Activated naive CD4-positive, alpha-beta T cell treated with anti-CD3 and anti-CD28 coated beads, Interleukin-2, amount 50 U/mL, for 24 hours (primary cell): ENCODE results near the gene ANKRD6.
"Not testable (repeated sequence)": the region's sequence is repeated elsewhere in the genome, so short reads cannot be mapped to it uniquely, and the experiment has no call there.

ENCODE experiments used
- H3K27ac Mint-ChIP-seq: one replicate; pipeline ENCODE4 v1.8.0; 2021; ENCODE audit warnings: mild to moderate bottlenecking, mixed read lengths
- H3K27me3 Mint-ChIP-seq: one replicate; pipeline ENCODE4 v1.8.0; 2021; ENCODE audit warnings: mixed read lengths
- H3K36me3 Mint-ChIP-seq: one replicate; pipeline ENCODE4 v1.8.0; 2021; ENCODE audit warnings: mixed read lengths
- H3K4me1 Mint-ChIP-seq: one replicate; pipeline ENCODE4 v1.8.0; 2021; ENCODE audit warnings: mixed read lengths
- H3K4me3 Mint-ChIP-seq: one replicate; pipeline ENCODE4 v1.8.0; 2021; ENCODE audit warnings: mild to moderate bottlenecking, mixed read lengths
- H3K9me3 Mint-ChIP-seq: one replicate; pipeline ENCODE4 v1.8.0; 2021; ENCODE audit warnings: mixed read lengths

ANKRD6 gene

DNA sequence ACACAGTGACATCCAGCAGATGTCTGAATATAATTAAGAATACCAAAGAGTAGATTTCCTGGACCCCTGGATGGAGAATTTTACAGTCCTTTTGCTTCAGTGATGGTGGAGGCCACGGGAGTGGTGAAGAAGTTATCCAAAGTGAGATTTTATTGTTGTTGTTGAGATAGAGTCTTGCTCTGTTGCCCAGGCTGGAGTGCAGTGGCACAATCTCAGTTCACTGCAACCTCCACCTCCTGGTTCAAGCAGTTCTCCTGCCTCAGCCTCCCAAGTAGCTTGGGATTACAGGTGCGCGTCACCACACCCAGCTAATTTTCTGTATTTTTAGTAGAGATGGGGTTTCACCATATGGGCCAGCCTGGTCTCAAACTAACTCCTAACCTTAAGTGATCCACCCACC is 208.6 kb downstream of the ANKRD6 start:
- not testable (repeated sequence) for H3K4me3 Mint-ChIP-seq, H3K27ac Mint-ChIP-seq, H3K27me3 Mint-ChIP-seq, H3K9me3 Mint-ChIP-seq
- Mint-ChIP-seq H3K4me1 (peaks cover 27% of the 10 kb centered on the region), H3K36me3 (peaks cover 19% of the 10 kb centered on the region)

DNA sequence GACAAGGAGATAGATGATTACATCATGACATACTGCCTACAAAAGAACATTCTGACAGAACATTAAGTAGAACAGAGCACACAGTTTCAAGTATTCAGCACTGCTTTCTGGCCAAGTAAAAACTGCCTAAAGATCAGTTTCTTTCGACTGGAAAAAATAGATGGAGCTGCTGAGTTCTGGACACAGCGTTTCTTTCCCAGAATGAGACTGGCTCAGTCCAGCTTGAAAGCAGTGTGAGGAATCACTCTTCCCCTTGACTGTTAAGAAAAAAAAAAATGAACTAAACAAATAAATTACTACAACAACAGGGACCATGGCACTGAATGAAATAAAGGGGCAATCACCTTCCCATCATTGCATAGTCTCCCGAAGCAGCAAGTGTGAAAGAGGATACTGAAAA is 210.0 kb downstream of the ANKRD6 start:
- Mint-ChIP-seq H3K36me3 (peaks cover 22% of the 10 kb centered on the region), H3K9me3 (no peaks in the 10 kb centered on the region), H3K27me3 (no peaks in the 10 kb centered on the region), H3K27ac (no peak overlapping the region), H3K4me1 (peaks cover 18% of the 10 kb centered on the region), H3K4me3 (no peak overlapping the region)

DNA sequence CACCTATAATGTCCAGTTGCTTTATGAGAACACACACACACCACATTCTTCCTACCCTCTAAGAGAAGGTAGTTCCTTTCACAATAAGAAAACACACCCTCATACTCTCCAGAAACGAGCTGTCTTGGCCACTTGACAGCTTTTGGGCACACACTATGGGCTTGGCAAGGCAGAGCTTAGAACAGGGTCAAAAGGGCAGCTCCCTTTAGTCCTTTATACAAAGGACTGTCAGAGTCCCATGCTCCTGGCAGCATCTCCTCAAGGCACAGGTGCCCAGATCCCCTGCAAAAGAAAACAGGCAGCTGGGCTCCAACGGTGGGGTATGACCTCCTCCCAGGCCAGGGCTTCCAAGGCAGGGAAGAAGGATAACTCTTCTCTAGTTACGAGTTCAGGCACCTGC is 210.5 kb downstream of the ANKRD6 start:
- Mint-ChIP-seq H3K9me3 (no peaks in the 10 kb centered on the region), H3K36me3 (peaks cover 21% of the 10 kb centered on the region), H3K4me1 (peaks cover 14% of the 10 kb centered on the region), H3K27ac (no peak overlapping the region), H3K27me3 (no peaks in the 10 kb centered on the region), H3K4me3 (no peak overlapping the region)

DNA sequence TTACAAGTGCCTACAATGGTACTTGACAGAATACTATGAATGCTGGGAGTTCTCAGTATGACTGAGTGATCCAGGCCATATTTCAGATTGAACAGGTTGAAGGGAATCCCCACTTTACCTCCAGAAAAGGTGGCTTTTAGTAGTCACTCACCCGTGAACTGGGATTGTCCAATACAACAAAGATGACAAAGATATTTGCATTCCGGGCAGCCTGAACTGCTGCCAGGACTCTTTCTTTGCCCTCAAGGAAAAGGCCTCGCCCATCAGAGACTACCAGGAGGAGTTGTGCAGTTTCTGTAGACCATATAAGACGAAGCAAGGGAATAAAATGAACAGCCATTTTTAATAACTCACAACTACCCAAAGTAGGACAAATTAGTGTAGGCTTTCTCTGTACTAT is 211.9 kb downstream of the ANKRD6 start:
- Mint-ChIP-seq H3K4me1 (no peaks in the 10 kb centered on the region), H3K27me3 (no peaks in the 10 kb centered on the region), H3K36me3 (peaks cover 21% of the 10 kb centered on the region), H3K4me3 (no peak overlapping the region), H3K9me3 (no peaks in the 10 kb centered on the region), H3K27ac (no peak overlapping the region)

DNA sequence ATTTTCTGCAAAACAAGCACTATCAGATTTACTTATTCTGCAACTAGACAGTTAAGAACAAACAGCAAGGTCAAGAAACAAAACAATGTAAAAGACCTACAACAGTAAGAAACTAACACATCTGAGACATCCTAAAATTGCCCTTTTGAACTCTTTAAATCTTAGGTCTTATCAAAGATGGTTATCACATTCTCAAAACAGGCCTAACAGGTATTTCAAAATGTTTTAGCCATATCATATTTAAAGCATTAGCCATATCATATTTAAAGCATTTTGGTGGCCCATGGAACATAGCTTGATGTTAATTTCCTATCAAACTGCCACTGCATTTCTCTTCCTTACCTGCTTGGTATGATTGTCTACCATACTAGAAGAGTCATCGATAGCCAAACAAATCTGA is 216.7 kb downstream of the ANKRD6 start:
- Mint-ChIP-seq H3K4me1 (no peaks in the 10 kb centered on the region), H3K27ac (no peak overlapping the region), H3K4me3 (no peak overlapping the region), H3K27me3 (no peaks in the 10 kb centered on the region), H3K9me3 (no peaks in the 10 kb centered on the region), H3K36me3 (peaks cover 25% of the 10 kb centered on the region)

DNA sequence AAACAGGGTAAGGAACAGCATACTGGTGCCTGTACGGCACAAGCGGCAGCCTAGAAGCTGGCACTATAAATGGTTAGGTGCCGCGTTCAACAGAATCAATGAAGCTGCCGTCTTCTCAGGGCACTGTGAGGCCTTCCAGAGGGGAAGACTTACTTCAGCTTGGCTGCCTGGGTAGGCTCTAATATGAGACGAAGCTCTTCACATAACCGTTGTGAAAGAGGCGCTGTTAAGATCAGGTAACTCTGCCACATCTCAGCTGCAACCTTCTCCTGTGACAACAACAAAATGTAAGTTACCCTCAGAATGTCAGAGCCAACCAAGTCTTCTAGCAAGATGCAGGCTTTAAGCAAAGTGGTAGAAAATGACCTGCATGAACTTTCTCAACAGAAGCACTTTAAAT is 217.6 kb downstream of the ANKRD6 start:
- H3K4me1 Mint-ChIP-seq = no peaks in the 10 kb centered on the region
- no peaks in the 10 kb centered on the region for H3K27me3 Mint-ChIP-seq
- H3K27ac Mint-ChIP-seq = no peak overlapping the region
- no peaks in the 10 kb centered on the region for H3K9me3 Mint-ChIP-seq
- H3K4me3 Mint-ChIP-seq = no peak overlapping the region
- H3K36me3 Mint-ChIP-seq = peaks cover 23% of the 10 kb centered on the region

DNA sequence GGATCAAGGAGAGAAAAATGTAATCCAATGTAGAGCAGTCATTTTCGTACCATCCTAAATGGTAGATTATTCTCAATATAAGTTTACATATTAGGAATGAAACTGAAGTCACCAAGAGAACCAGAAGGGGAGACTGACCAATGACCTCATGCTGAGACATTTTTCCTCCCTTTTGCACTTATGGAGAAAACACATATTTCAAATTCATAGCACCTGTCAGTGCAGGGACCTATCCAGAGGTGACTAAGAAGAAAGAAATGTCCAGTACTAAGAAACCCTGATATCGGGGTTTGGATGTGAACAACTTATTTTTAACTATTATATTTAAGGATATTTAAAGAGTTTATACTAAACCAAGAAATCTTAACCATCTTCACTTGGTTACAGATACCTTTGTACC is 222.2 kb downstream of the ANKRD6 start:
- Mint-ChIP-seq H3K36me3 (peaks cover 14% of the 10 kb centered on the region), H3K4me1 (no peaks in the 10 kb centered on the region), H3K9me3 (no peaks in the 10 kb centered on the region), H3K27me3 (no peaks in the 10 kb centered on the region), H3K4me3 (no peak overlapping the region), H3K27ac (no peak overlapping the region)

DNA sequence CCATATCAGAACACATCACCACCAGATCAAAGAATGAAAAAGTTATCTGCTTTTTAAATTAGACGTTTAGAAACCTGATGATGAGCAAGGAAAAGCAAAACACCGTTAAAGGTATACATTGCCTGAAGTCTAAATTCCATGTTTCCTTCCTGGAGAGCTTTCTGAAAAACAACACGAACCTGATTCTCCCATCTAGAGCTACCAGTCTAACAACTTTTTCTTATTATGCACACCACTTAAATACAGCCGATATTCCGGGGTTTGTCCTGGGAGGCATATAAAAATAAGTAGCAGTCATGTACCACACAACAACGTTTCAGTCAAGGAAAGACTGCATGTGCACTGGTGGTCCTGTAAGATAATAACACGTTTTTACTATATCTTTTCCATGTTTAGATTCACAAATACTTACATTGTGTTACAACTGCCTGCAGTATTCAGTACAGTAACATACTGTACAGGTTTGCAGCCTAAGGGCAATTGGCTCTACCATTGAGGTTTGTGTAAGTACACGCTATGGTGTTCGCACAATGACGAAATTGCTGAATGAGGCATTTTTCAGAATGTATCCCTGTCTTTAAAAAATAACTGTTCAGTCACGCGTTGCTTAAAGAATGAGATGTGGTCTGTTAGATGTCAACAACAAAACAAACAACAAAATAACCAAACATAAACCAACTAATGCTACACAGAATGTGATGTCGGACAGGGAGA is 224.7 kb downstream of the ANKRD6 start:
- H3K27ac Mint-ChIP-seq = no peak overlapping the region
- peaks cover 16% of the 10 kb centered on the region for H3K36me3 Mint-ChIP-seq

DNA sequence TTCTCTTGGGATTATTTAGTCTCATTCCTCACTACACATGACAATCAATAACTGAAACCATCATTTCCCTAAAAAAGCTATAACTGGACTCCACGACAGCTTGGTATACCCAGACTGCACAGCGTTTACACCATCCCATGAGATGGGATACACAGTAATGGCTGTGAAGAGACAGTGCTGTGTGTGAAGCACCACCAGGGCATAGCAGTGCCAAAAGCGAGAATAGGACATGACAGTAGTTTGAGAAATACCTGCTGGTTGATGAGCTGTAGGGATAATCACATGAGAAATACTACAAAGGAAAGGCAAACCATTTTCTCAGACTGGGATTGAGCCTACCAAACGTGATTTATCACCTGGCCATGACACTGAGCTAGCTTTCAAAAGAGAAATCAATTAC is 228.0 kb downstream of the ANKRD6 start:
- Mint-ChIP-seq H3K27me3 (no peaks in the 10 kb centered on the region), H3K36me3 (peaks cover 20% of the 10 kb centered on the region), H3K4me3 (no peak overlapping the region), H3K4me1 (no peaks in the 10 kb centered on the region), H3K9me3 (no peaks in the 10 kb centered on the region), H3K27ac (no peak overlapping the region)

More for the DNA sequence above, 224.7 kb downstream of the ANKRD6 start:
- Mint-ChIP-seq H3K27me3 (no peaks in the 10 kb centered on the region), H3K9me3 (no peaks in the 10 kb centered on the region), H3K4me3 (no peak overlapping the region), H3K4me1 (no peaks in the 10 kb centered on the region)

DNA sequence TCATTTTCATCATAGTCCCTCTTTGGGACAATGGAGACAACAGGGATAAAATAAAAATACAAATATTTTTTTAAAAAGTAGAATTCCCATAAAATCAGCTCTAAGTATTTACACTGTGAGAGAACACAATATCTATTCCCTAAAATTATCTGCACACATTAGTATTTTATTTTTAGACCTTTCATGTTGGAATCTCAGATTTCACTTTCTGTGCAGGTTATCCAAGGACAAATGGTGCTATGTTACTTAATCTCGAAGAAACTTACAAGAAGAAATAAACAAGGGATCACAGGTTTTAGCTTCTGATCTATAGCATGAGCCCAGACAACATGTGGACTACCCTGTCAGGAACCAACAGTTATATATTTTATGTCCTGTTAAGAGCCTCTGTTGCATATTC is 228.6 kb downstream of the ANKRD6 start:
- H3K36me3 Mint-ChIP-seq = peaks cover 20% of the 10 kb centered on the region

DNA sequence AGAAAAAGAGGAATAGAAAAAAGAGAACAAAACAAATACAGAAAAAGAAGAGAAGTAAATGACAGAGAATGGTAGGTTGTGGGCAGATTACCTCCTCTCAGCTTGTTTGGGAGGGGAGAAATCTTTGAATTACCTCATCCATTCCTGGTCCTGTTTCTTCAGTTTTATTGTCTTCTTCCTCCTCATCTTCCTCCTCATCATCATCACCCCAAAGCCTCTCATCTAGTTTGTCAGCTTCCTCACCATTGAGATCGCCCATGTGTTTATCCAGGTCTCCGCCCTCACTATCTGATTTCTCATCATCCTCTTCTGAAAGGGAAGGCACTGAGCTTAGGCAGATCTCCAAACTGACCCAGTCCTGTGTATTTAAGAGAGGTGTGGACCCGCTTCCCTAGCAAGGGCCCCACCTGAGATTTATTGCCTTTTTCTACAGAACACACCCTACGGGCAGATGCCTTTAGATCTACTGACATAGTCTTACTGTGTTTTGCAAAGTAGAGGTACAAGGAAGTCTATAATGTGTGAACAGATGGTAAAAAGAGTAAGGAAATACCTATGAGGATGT is 229.8 kb downstream of the ANKRD6 start:
- H3K4me1 Mint-ChIP-seq = no peaks in the 10 kb centered on the region
- H3K36me3 Mint-ChIP-seq = peaks cover 20% of the 10 kb centered on the region
- no peaks in the 10 kb centered on the region for H3K9me3 Mint-ChIP-seq
- H3K27ac Mint-ChIP-seq = no peak overlapping the region
- no peaks in the 10 kb centered on the region for H3K27me3 Mint-ChIP-seq
- H3K4me3 Mint-ChIP-seq = no peak overlapping the region

More for the DNA sequence above, 228.6 kb downstream of the ANKRD6 start:
- H3K4me1 Mint-ChIP-seq = no peaks in the 10 kb centered on the region
- no peak overlapping the region for H3K4me3 Mint-ChIP-seq
- H3K9me3 Mint-ChIP-seq = no peaks in the 10 kb centered on the region
- H3K27me3 Mint-ChIP-seq = no peaks in the 10 kb centered on the region
- H3K27ac Mint-ChIP-seq = peak overlapping the region; percentile 14

DNA sequence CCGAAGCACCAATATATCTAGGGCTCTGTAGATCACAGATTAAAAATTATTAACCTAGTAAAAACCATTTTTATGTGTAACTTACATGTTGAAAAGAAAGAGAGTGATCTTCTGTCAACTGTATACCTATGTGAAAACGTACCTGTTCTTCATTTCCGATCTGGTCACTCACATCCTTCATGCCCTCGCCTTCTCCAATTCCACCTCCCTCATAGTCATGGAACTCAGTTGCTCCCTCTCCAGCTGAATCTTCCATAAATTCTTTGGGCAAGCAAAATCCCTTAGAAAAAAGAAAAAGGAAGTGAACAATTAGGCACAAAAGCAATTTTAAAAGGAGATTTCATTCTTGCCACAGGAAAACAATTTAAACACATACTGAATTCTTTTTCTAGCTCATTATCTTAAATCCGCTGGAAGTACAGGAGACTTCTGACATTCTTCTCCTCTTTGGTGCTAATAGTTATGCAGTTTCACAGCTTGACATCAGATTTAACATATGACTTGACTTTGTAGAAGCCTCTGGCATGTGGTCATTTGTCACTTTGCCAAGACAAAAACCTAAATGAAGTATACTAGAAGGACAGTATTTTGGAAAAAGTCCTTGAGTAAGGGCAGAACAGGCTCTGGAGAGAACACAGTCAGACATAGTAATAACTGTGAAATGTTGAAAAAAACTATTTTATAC is 235.1 kb downstream of the ANKRD6 start:
- H3K9me3 Mint-ChIP-seq = no peaks in the 10 kb centered on the region
- H3K4me1 Mint-ChIP-seq = peaks cover 4% of the 10 kb centered on the region
- no peaks in the 10 kb centered on the region for H3K27me3 Mint-ChIP-seq
- no peak overlapping the region for H3K4me3 Mint-ChIP-seq
- H3K36me3 Mint-ChIP-seq = peaks cover 15% of the 10 kb centered on the region
- H3K27ac Mint-ChIP-seq = peak overlapping the region; percentile 79

DNA sequence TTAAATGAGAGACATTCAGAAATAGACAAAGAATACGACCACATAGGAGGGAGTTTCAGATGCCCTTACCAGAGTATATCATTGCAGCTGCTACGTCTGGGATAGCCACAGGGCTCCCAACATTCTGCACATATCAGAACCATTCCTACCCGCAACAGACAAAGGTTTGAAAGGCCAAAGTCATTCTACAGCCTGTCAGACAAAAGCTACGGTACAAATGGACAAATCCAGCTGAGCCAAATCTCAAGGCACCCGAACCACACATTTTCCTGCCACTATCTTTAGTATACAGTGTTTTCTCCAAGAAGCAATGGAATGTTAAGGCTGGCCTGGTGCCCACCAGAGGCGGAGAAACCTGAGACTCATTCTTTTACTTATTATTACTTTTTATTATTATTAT is 236.1 kb downstream of the ANKRD6 start:
- no peaks in the 10 kb centered on the region for H3K9me3 Mint-ChIP-seq
- H3K4me3 Mint-ChIP-seq = no peak overlapping the region
- H3K4me1 Mint-ChIP-seq = peaks cover 4% of the 10 kb centered on the region
- no peaks in the 10 kb centered on the region for H3K27me3 Mint-ChIP-seq
- no peak overlapping the region for H3K27ac Mint-ChIP-seq
- peaks cover 17% of the 10 kb centered on the region for H3K36me3 Mint-ChIP-seq

DNA sequence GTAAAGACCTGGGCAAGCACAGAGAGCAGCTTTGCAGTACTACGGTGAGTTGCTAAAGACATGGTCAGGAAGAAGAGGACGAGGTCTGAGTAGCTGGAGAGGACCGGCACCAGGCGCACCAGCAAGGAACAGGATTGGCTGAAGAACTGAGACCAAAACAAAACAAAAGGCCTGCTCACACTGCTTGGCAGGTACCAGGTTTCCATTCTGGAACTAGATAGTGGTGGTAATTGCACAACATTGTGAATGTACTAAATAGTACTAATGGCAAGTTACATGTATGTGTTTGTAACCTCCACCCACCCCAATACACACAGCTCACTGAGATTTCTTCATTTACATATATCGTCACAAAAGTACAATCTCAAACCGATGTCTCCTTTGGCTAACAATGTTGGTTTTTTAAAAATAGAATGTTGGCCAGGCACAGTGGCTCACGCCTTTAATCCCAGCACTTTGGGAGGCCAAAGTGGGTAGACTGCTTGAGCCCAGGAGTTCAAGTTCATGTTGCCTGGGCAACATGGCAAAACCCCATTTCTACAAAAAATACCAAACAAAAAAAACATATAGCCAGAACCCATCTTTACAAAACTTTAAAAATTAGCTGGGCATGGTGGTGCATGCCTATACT is 238.1 kb downstream of the ANKRD6 start:
- Mint-ChIP-seq H3K4me3 (no peak overlapping the region), H3K27me3 (no peaks in the 10 kb centered on the region), H3K36me3 (peaks cover 22% of the 10 kb centered on the region), H3K9me3 (no peaks in the 10 kb centered on the region), H3K27ac (no peak overlapping the region), H3K4me1 (peaks cover 4% of the 10 kb centered on the region)

DNA sequence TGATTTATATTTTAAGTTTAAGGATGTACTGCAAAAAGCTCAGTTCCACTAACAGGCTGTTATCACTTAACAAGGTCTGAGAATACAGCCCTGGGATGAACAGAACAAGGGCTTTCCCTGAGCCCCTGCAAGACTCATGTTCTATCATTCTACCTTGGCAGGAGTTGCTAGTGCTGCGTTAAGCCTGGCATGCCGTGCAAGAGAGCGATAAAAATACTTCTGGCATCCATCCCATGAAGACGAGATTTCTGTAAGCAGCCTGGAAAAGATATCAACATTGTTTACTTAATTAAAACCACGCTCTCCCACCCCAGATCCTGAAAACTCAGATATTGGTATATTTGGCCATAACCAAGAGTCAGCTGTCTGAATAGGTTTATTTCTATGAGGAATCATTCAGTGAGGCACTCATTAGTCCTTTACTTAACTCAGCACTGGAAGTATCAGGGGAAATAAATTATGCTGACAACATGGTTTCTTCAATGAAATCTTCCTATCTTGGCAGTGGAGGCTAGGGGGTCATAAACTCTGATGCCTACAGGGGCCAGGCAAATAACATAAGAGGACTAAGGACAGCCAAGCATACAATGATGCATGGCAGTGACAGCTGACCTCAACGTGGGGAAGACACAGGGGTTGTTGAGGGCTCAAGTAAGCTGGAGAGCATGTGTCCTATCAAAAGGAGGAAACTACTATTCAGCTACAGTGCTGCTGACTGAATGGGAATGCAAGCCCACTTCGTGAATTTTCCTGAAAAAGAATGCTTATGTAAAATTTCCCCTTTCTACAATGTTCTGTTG is 243.2 kb downstream of the ANKRD6 start:
- Mint-ChIP-seq H3K4me1 (no peaks in the 10 kb centered on the region), H3K4me3 (no peak overlapping the region), H3K9me3 (no peaks in the 10 kb centered on the region), H3K36me3 (peaks cover 22% of the 10 kb centered on the region), H3K27ac (no peak overlapping the region), H3K27me3 (no peaks in the 10 kb centered on the region)
